NB4 (cell line): ENCODE measurements around the gene TSEN2.

ENCODE experiments used
- MYC ChIP-seq: IDR thresholded peaks from 2 replicates; pipeline ENCODE4 v1.6.1; 2011; ENCODE audit warnings: low read depth, low read length
- POLR2A ChIP-seq: IDR thresholded peaks from 2 replicates; pipeline ENCODE4 v1.6.1; 2011; ENCODE audit warnings: mild to moderate bottlenecking; ENCODE audit not compliant: insufficient read length; ENCODE audit errors: extremely low read depth
- TF ChIP-seq, protein P1 (sequence below): IDR thresholded peaks from one replicate; pipeline ENCODE4 v1.5.1; 2012; ENCODE audit warnings: low read depth, low read length
- TF ChIP-seq, protein P2 (sequence below): IDR thresholded peaks from 2 replicates; pipeline ENCODE4 v1.6.1; 2011; ENCODE audit warnings: low read depth, low read length

DNA sequence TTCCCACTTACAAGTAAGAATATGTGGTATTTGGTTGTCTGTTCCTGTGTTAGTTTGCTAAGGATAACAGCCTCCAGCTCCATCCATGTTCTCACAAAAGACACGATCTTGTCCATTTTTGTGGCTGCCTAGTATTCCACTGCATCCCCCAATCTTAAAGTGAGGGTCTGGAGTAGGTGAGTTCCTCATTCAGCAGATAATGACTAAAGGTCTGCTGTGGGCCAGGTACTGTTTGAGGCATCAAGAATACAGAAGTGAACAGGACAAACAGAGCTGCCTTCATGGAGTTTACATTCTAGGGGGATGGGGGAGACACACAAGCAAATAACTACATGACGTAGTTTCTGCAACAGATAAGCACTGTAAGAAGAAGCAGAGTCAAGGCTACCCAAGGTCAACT lies 36.7 kb downstream of the TSEN2 start:
- TF ChIP-seq, protein P1, sequence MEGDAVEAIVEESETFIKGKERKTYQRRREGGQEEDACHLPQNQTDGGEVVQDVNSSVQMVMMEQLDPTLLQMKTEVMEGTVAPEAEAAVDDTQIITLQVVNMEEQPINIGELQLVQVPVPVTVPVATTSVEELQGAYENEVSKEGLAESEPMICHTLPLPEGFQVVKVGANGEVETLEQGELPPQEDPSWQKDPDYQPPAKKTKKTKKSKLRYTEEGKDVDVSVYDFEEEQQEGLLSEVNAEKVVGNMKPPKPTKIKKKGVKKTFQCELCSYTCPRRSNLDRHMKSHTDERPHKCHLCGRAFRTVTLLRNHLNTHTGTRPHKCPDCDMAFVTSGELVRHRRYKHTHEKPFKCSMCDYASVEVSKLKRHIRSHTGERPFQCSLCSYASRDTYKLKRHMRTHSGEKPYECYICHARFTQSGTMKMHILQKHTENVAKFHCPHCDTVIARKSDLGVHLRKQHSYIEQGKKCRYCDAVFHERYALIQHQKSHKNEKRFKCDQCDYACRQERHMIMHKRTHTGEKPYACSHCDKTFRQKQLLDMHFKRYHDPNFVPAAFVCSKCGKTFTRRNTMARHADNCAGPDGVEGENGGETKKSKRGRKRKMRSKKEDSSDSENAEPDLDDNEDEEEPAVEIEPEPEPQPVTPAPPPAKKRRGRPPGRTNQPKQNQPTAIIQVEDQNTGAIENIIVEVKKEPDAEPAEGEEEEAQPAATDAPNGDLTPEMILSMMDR, result no peak
- TF ChIP-seq POLR2A, result no peak
- TF ChIP-seq, protein P2, sequence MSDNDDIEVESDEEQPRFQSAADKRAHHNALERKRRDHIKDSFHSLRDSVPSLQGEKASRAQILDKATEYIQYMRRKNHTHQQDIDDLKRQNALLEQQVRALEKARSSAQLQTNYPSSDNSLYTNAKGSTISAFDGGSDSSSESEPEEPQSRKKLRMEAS, result no peak
- TF ChIP-seq MYC, result no peak
